ENCODE data around the gene ANKRD33B. TPM values are rescaled to one million over a fixed set of nuclear protein-coding genes. Genes with fewer than 3 reads are reported as not detected.
A peak's percentile ranks its signal among the peaks of the same experiment; 100 is the strongest.

Gene ANKRD33B
- total and polyA plus RNA-seq, 11 donors = 0.98 to 33.8 (median 4.9) TPM

DNA sequence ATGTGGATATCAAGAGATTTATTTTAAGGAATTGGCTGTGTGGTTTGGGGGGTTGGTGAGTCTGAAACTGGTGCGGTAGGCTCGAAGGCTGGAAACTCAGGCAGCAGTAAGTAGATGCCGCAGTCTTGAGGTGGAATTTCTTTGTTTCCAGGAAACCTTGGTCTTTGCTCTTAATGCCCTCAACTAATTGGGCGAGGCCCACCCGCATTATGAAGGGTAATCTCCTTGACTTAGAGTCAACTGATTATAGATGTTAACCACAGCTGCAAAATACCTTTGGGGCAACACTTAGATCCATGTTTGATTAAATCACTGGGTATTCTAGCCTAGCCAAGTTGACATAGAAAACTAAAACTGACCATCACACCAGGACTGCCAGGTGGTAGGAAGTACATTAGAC, 83.8 kb downstream of the ANKRD33B start:
- no peak overlapping the region for H3K27ac ChIP-seq
- WGBS, 4 donors = 95 to 97% (median 97%) methylated on average over 5 of the region's 5 CpGs
- H3K4me3 ChIP-seq = no peak overlapping the region
- DNase-seq = no peak
- no peaks in the 10 kb centered on the region for H3K9me3 ChIP-seq
- ATAC-seq = no peak
- intact Hi-C loops (cut with DNase I) = no loop called here
- no peaks in the 10 kb centered on the region for H3K27me3 ChIP-seq
- H3K36me3 ChIP-seq = peaks cover 0 to 15% (median 5%) of the 10 kb centered on the region in 9 donors
- TF ChIP-seq, protein P1, sequence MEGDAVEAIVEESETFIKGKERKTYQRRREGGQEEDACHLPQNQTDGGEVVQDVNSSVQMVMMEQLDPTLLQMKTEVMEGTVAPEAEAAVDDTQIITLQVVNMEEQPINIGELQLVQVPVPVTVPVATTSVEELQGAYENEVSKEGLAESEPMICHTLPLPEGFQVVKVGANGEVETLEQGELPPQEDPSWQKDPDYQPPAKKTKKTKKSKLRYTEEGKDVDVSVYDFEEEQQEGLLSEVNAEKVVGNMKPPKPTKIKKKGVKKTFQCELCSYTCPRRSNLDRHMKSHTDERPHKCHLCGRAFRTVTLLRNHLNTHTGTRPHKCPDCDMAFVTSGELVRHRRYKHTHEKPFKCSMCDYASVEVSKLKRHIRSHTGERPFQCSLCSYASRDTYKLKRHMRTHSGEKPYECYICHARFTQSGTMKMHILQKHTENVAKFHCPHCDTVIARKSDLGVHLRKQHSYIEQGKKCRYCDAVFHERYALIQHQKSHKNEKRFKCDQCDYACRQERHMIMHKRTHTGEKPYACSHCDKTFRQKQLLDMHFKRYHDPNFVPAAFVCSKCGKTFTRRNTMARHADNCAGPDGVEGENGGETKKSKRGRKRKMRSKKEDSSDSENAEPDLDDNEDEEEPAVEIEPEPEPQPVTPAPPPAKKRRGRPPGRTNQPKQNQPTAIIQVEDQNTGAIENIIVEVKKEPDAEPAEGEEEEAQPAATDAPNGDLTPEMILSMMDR (IDR thresholded peaks at IDR 0.05) = no peak
- TF ChIP-seq POLR2A (IDR thresholded peaks at IDR 0.05) = no peak
- peaks cover 0 to 6% (median 0%) of the 10 kb centered on the region in 12 donors for H3K4me1 ChIP-seq

DNA sequence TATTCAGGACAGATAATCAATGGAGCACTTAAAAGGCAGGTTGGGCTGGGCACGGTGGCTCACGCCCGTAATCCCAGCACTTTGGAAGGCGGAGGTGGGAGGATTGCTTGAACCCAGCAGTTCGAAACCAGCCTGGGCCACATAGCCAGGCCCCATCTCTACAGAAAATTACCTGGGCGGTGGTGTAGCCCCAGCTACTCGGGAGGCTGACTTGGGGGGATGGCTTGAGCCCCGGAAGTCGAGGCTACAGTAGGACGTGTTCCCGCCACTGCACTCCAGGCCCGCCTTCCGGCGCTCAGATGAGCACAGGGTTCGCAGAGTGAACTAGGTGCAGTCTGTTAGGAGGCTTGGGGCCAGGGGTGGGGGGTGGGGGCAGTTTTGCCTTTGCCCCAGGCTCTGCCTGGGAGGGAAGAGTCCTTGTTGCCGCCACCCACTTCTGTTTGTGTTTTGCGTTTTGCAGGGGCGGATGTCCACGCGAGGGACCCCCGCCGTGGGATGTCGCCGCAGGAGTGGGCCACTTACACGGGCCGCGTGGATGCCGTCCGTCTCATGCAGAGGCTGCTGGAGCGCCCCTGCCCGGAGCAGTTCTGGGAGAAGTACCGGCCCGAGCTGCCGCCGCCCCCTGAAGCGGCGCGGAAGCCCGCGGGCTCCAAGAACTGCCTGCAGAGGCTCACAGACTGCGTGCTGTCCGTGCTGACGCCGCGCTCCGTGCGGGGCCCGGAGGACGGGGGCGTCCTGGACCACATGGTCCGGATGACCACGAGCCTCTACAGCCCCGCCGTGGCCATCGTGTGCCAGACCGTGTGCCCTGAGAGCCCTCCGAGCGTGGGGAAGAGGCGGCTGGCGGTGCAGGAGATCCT, 85.2 kb downstream of the ANKRD33B start:
- H3K4me3 ChIP-seq = no peak overlapping the region
- ATAC-seq (no peak), DNase-seq (no peak)
- H3K9me3 ChIP-seq = no peaks in the 10 kb centered on the region
- H3K36me3 ChIP-seq = peaks cover 0 to 16% (median 5%) of the 10 kb centered on the region in 9 donors
- H3K27me3 ChIP-seq = no peaks in the 10 kb centered on the region
- peaks cover 0 to 18% (median 0%) of the 10 kb centered on the region in 12 donors for H3K4me1 ChIP-seq
- intact Hi-C loops (cut with DNase I) = no loop called here
- WGBS, 4 donors = 74 to 95% (median 81%) methylated on average over 19 to 60 of the region's 60 CpGs
- H3K27ac ChIP-seq = no peak overlapping the region
- no peak for TF ChIP-seq POLR2A (IDR thresholded peaks at IDR 0.05)
- TF ChIP-seq, protein P1 (IDR thresholded peaks at IDR 0.05) = no peak

DNA sequence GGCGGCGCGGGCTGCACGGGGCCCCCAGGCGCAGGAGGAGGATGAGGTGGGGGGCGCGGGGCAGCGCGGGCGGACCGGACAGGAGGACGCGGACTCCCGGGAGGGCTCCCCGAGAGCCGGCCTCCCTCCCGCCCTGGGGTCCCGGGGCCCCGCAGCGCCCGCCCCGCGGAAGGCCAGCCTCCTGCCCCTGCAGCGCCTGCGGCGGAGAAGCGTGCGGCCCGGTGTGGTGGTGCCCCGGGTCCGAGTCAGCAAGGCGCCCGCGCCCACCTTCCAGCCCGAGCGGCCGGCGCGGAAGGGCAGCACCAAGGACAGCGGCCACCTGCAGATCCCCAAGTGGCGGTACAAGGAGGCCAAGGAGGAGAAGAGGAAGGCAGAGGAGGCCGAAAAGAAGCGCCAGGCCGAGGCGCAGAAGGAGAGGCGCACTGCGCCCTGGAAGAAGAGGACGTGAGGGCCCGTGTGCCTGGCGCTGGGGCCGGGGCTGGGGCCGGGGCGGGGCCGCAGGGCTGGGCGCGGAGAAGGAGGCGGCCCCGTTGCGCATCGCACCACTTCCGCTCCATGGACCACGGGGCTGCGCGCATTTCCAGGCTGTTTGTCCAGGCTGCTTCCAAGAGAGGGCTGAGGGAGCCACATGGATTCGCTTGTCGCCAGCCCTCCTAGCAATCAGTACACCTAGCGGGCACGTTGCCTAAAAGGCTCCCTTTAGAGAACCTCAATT, 86.0 kb downstream of the ANKRD33B start:
- TF ChIP-seq, protein P1 (IDR thresholded peaks at IDR 0.05) = no peak
- TF ChIP-seq POLR2A (IDR thresholded peaks at IDR 0.05) = no peak
- ATAC-seq = no peak
- H3K27ac ChIP-seq = no peak overlapping the region
- H3K36me3 ChIP-seq = peaks cover 0 to 16% (median 5%) of the 10 kb centered on the region in 9 donors
- no peaks in the 10 kb centered on the region for H3K9me3 ChIP-seq
- H3K27me3 ChIP-seq = no peaks in the 10 kb centered on the region
- 64 to 82% (median 76%) methylated on average over 57 to 68 of the region's 68 CpGs for WGBS, 4 donors
- intact Hi-C loops (cut with DNase I) = no loop called here
- H3K4me1 ChIP-seq = peaks cover 0 to 18% (median 0%) of the 10 kb centered on the region in 12 donors
- peak in 1 of 5 donors; percentile 13 for DNase-seq
- no peak overlapping the region for H3K4me3 ChIP-seq

DNA sequence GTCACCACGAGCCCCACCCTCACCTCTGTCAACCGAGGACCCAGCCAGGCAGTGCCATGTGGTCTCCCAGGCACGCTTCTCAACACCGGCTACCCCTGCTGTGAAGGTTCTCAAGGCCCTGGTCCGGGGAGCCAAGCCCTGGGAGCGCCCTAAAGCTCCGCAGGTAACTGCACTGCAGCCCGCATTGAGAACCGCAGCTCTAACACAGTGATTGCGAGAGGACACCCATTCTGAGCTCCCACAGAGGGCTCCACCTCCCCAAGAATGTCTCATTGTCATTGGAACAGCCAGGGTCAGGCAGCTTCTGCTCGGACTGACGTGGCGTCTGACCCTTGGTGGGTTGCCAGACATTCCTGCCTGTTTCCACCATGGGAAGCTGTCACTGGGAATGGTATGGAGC, 88.3 kb downstream of the ANKRD33B start:
- TF ChIP-seq, protein P1 (IDR thresholded peaks at IDR 0.05) = no peak
- TF ChIP-seq POLR2A (IDR thresholded peaks at IDR 0.05) = no peak
- Histone ChIP-seq H3K27me3 (no peaks in the 10 kb centered on the region), H3K36me3 (peaks cover 0 to 25% (median 11%) of the 10 kb centered on the region in 9 donors), H3K4me1 (peaks cover 0 to 18% (median 0%) of the 10 kb centered on the region in 12 donors), H3K4me3 (no peak overlapping the region), H3K27ac (no peak overlapping the region), H3K9me3 (no peaks in the 10 kb centered on the region)
- peak in 1 of 4 donors; percentile 37 for ATAC-seq
- intact Hi-C loops (cut with DNase I) = no loop called here
- peak in 1 of 5 donors; percentile 49 for DNase-seq
- WGBS, 4 donors = 83 to 88% (median 85%) methylated on average over 13 of the region's 13 CpGs

Data from heart left ventricle (tissue), 16 donors.